Hematopoietic multipotent progenitor cell (in vitro differentiated cells): ENCODE data around the gene ARHGAP8. TPM values are rescaled to one million over a fixed set of nuclear protein-coding genes. Genes with fewer than 3 reads are reported as not detected.

Experiments
- DNase-seq, 3 donors: peaks; one replicate each; pipeline ENCODE4 v3.0.0-alpha.2; 2011 to 2015; ENCODE audit warnings: low read depth in 2 of 3, low spot score in 2 of 3
- total RNA-seq: library from RNA; depleted of rRNA; stranded (reverse); fragments of >200 nt; gene quantifications from one replicate; pipeline ENCODE4 v1.2.3, GENCODE V29; 2012

Gene ARHGAP8
- total RNA-seq = 0.54 TPM

- no peak for DNase-seq
Observed at GRCh38 chr22:44752285-44753188, at the start of gene ARHGAP8. Gene ARHGAP8 (plus strand): TSS chr22:44752575. CDS start chr22:44786528, 33,953 bp downstream.

DNA sequence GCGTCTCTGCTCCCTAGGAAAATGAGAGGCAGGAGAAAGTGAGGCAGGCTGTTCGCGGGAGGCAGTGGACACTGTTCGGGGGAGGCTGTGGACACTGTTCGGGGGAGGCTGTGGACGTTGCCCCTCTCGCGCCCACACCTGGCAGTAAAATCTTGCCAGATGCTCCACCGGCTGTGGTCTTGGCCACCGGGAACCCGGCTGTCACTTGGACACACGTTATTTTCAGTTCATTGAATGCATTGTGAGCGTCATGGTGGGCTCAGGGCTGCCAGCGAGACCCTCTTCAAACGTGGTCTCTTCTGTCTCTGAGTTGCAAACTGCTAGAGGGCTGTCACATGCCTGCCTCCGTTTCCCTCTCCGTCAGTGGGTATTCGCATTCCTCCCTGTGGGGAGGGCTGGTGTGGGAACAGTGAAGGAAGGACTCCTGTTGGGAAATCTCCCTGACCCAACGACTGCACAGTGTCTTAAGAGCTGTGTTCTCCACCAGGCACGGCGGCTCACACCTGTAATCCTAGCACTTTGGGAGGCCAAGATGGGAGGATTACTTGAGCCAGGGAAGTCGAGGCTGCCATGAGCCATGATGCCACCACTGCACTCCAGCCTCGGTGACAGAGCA, 49.0 kb upstream of the ARHGAP8 start:
- no peak for DNase-seq

- no peak for DNase-seq
Observed at GRCh38 chr22:44704159-44705021, 48.0 kb upstream of the ARHGAP8 start.

DNA sequence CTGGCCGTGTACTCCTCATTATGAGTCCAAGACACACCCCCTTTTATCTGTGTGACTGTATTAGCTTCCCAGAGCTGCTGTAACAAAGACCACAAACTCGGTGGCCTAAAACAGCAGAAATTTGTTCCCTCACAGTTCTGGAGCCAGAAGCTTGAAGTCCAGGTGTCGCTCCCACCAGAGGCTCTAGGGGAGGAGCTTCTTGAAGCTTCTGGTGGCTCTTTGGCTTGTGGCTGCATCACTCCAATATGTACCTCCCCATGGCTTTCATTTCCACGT, 47.4 kb upstream of the ARHGAP8 start:
- DNase-seq = no peak

DNA sequence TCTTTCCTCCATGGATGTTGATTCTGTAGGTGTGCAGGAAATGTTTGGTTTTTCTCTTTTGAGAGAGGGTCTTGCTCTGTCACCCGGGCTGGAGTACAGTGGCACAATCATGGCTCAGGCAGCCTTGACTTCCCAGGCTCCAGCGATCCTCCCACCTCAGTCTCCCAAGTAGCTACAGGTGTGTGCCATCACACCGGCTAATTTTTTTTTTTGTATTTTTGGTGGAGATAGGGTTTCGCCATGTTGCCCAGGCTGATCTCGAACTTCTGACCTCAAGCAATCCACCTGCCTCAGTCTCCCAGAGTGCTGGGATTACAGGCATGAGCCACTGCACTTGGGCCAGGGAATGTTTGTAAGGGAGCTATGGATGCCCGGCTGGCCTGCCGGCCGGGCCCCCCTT, 45.9 kb upstream of the ARHGAP8 start:
- no peak for DNase-seq

DNA sequence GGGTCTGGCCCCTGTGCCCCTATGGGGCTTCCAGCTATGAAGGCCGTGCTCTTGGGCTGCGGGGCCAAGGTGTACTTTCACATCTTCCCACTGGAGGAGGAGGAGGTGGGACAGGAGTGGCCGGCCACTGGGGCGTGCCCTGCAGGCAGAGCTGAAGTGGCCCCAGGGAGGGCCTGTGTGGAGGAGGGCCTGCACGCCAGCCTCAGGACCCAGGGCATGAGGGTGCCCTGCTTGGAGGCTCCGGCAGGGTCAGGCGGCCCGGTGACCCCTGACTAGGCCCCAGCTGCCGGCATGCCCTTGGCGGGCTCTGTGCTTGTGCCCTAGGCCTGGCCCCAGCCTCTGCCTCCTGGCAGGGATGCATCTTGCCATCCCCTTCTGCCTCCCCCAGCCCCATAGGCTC, 45.2 kb upstream of the ARHGAP8 start:
- DNase-seq = no peak

GRCh38 chr22:44707752-44708151, 44.6 kb upstream of the ARHGAP8 start:
- DNase-seq = no peak

- DNase-seq = no peak
Observed at GRCh38 chr22:44709881-44710392, 42.4 kb upstream of the ARHGAP8 start.

DNA sequence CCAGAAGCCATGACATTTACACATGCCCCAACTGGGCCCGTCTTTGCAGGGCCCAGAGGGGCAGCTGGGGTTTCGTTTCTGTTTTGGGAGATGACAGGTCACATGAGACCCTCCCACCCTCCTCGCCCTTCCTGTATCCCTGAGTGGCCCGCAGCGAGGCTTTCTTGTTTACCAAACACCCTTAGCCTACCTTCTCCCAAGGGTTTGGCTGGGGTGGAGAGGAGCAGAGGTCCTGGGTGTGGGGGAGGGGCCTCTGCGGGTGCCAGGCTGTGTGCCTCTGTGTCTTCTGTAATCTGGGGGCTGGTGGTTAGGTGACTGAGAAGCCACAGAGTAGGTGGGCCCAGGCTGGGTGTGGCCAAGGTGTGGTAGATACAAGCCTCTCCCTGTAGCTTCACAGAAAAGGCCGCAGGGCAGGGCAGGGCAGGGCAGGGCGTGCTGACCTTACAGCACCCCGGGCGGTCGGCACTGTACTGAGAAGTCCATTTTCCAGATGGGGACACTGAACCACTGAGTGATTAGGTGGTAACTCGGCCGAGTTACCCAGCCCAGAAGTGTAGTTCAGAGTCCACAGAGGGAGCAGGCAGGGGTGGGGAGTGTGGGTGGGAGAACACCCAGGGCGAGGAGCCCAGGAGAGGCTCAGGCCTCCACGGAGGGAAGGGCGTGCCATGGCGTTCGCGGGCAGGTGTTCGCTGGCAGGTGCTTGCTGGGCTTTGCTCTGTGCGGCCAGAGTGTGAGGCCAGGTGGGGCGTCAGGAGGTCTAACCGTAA, 41.7 kb upstream of the ARHGAP8 start:
- DNase-seq = no peak

GRCh38 chr22:44711241-44711560, 41.2 kb upstream of the ARHGAP8 start:
- no peak for DNase-seq

DNA sequence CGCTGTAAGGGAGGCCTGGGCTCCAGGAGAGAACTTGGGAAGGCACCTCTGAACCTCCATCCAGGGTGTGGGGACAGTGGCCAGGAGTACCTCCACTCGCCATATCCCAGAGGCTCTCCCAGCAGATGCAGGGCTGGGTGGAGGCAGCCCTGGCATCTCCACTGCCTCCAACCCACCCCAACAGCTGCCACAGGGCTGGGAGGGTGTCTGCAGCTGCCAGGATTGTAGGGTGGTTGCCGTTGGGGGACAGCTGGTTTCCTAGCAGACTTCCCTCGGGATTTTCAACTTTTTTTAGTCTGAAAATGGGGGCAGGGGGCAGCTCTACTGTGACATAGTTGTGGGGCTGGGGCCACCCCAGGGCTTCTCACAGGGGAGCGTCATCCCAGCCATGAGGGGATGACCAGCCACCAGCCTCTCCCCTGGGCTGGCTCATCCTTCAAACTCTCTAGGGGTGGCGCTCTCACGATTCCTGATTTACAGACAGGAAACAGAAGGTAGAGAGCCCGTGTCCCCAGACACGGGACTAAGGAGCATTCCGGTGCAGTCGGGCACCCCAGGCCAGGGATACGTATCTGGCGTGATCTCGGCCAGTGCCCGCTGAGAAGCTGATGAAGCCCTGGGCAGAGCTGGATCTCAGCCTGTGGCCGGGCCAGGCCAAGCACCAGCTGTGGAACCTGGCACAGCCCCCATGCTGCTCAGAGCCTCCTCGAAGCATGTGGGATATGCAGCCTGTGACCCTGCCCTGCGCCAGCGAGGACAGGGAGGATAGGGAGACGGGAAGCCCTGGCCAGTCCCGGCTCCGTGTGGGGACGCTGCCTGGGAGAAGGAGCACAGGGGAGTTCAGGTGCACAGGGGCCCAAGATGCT, 40.5 kb upstream of the ARHGAP8 start:
- DNase-seq = no peak

DNA sequence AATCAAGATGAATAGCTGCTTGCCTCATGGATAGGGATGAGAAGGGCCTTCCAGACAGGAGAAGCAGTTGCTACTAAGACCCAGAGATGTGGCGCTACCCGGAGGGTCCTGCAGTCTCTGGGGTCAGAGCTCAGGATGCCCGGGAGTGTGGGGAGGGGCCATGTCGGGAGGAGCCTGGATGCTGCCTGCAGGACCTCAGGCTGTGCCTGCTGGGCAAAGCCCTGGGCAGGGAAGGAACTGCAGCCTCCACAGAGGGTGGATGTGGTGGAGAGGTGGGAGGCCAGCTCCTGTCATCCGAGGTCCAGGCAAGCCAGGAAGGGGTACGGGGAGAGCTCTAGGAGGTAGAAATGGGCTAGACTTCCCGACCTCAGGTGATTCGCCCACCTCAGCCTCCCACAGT, 39.4 kb upstream of the ARHGAP8 start:
- no peak for DNase-seq

GRCh38 chr22:44714703-44715350, 37.5 kb upstream of the ARHGAP8 start:
- DNase-seq = peak in 1 of 3 donors; percentile 23

DNA sequence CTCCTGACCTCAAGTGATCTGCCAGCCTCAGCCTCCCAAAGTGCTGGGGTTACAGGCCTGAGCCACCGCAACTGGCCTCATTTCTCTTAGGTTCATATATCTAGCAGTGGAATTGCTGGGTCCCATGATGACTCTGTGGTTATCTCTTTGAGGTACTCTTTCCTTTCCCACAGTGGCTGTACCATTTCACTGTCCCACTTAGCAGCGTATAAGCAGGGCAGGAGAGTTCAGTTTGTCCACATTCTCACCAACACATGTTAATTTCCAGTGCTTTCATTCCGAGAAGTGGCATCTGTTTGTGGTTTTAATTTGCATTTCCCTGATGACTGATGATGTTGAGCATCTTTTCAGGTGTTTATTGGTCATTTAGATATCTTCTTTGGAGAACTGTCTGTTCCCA, 34.0 kb upstream of the ARHGAP8 start:
- DNase-seq = no peak

DNA sequence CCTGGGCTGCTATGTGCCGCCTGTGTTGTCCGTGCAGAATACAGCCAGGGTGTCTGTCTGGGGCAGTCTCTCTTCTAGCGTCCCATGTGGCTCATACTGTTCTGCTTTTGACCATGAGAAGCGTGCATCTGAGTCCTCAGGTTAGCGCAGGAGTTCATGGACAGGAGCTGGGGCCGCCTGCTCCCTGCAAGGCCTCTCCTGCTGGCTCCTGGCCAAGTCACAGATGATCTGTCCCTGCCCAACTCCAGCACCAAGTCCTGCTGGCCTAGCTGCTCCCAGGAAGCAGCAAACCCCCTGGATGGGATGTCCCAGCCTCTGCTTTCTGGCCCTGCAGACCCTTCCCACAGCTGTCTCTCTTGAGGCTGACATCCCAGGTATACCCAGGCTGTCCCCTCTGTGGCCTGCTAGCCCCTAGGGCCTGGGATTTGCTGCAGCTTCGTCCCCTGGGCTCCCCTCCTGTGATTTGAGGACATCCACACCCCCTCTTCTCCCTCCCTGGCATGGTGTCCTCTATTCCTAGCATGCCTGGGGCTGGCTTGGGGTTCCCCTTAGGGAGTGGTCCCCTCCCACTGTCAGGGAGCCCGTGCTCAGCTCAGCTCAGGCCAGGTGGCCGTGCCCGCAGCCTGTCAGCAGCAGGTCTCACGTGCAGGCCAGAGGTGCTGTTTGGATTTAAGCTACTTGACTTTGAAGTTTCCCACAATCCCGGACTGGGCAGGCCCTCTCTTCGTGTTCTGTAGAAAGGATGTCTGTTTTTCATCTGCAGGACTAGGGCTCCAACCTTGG, 32.6 kb upstream of the ARHGAP8 start:
- no peak for DNase-seq

GRCh38 chr22:44721213-44721612, 31.2 kb upstream of the ARHGAP8 start:
- DNase-seq = no peak

DNA sequence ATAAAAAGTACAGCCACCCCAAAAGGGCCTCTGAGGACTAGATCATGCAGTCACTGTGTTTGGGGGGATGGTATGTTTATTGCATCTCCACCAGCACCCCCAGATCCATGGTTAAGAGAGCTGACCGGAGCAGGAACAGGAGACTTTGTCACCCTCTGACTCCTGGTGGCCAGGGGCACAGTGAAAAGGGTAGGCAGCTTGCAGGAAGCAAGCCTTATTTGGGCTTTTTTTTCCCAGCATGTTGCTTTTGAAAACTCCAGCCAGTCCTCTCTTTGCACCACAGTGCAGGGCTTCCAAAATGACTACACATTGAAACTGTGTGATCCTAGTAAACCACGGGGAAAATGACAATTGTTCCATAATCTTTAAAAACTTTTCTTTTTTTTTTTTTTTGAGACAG, 29.8 kb upstream of the ARHGAP8 start:
- DNase-seq = no peak

- peak in 1 of 3 donors; percentile 42 for DNase-seq
Observed at GRCh38 chr22:44723801-44724200, 28.6 kb upstream of the ARHGAP8 start.
